Measurements from ENCODE around the gene RIIAD1.

- no peak for TF ChIP-seq CTCF (IDR thresholded peaks at IDR 0.05; ENCODE audit: extremely low read depth in 1 of 2, insufficient read depth in 1 of 2, low read depth in 1 of 2, low read length in 2 of 2)
- TF ChIP-seq POLR2A (IDR thresholded peaks at IDR 0.05; ENCODE audit: low read depth, low read length): no peak
These were observed 34.8 kb upstream of the RIIAD1 start for GRCh38 chr1:151686561-151686960.
